H1 (cell line): ENCODE data around the gene OR10G3. TPM values are rescaled to one million over a fixed set of nuclear protein-coding genes. Genes with fewer than 3 reads are reported as not detected.

Experiments
- CHD2 ChIP-seq: IDR thresholded peaks from 2 replicates; pipeline ENCODE4 v1.6.1; 2012; ENCODE audit warnings: low read length, improper control_type of control experiment
- KDM1A ChIP-seq: fragments of 200-600, 300-600 bp; sonication (generic); IDR thresholded peaks from 2 replicates; pipeline ENCODE4 v1.7.1; 2016; ENCODE audit warnings: mild to moderate bottlenecking, low read length, borderline replicate concordance
- polyA plus RNA-seq, 7 experiments: library from polyadenylated mRNA; depleted of rRNA in 3 of 7; stranded (reverse) in 5 of 7; unstranded in 2 of 7; fragments of >200 nt in 5 of 7; fragments of 200-250 nt in 2 of 7; gene quantifications; 1 replicate in 5 of 7; 2 replicates in 1 of 7; 4 replicates in 1 of 7; pipeline versions ENCODE4 v1.2.1 to v1.2.3, GENCODE V29; 2011 to 2013; ENCODE audit warnings: missing spikeins in 2 of 7, mixed read lengths in 2 of 7
- total RNA-seq: library from RNA; stranded (reverse); fragmentation: NEBNext Ultra II Directional; extraction: Animal tissue kit (Norgen Biotek cat#: 25700); gene quantifications from 2 replicates; pipeline ENCODE4 v1.2.1, GENCODE V29; 2021

Gene OR10G3
- total and polyA plus RNA-seq, 2 of the 8 experiments (the other 6 are each of a cell fraction or from before 2014, with no cell fraction given) = not detected

GRCh38 chr14:21526672-21527317 is 53.1 kb downstream of the OR10G3 start (continued):
- TF ChIP-seq KDM1A = peak; percentile 8; the same call in 1 of the 2 replicates
- TF ChIP-seq CHD2 = peak; percentile 39; the same call in 1 of the 2 replicates
